SH-SY5Y (cell line): ENCODE measurements around the gene TPSG1.
"Not testable (repeated sequence)": the region's sequence is repeated elsewhere in the genome, so short reads cannot be mapped to it uniquely, and the experiment has no call there.

Experiments
- GATA2 ChIP-seq: IDR thresholded peaks from 2 replicates; pipeline ENCODE4 v1.6.1; 2011; ENCODE audit warnings: mild to moderate bottlenecking, low read depth, low read length
- GATA3 ChIP-seq: IDR thresholded peaks from 2 replicates; pipeline ENCODE4 v1.6.1; 2011; ENCODE audit warnings: low read depth, mild to moderate bottlenecking, low read length, moderate library complexity

TPSG1 gene

GRCh38 chr16:1258906-1259759 lies 34.1 kb upstream of the TPSG1 start:
- TF ChIP-seq GATA3 (no peak), GATA2 (no peak)

- TF ChIP-seq GATA3 (no peak), GATA2 (no peak)
Measured at GRCh38 chr16:1258225-1258600, 33.1 kb upstream of the TPSG1 start.

GRCh38 chr16:1257561-1258224 lies 32.6 kb upstream of the TPSG1 start:
- TF ChIP-seq GATA2 (no peak), GATA3 (no peak)

- no peak for TF ChIP-seq GATA3
- TF ChIP-seq GATA2: no peak
Measured at GRCh38 chr16:1256874-1257322, 31.8 kb upstream of the TPSG1 start.

- not testable (repeated sequence) for TF ChIP-seq GATA3, GATA2
Measured at GRCh38 chr16:1255276-1256122, 30.4 kb upstream of the TPSG1 start, which contains the start of gene TPSD1. TPSD1 (plus strand) TSS chr16:1256069; CDS start chr16:1256281, 212 bp downstream.

- no peak for TF ChIP-seq GATA2
- TF ChIP-seq GATA3: no peak
Measured at GRCh38 chr16:1245452-1246020, 20.5 kb upstream of the TPSG1 start.

GRCh38 chr16:1244881-1245280 lies 19.8 kb upstream of the TPSG1 start:
- TF ChIP-seq GATA2 (no peak), GATA3 (no peak)

- TF ChIP-seq GATA2, GATA3: not testable (repeated sequence)
Measured at GRCh38 chr16:1240436-1240835, 15.4 kb upstream of the TPSG1 start, which contains the start of gene TPSAB1. TPSAB1 (plus strand) TSS chr16:1240705; CDS start chr16:1240939, 234 bp downstream.

- no peak for TF ChIP-seq GATA3
- no peak for TF ChIP-seq GATA2
Measured at GRCh38 chr16:1237990-1238389, 12.9 kb upstream of the TPSG1 start.

GRCh38 chr16:1230084-1230470 lies 5.0 kb upstream of the TPSG1 start, which contains the start of gene TPSB2:
TPSB2 (minus strand) TSS chr16:1230184; CDS start chr16:1229951, 233 bp downstream.
- not testable (repeated sequence) for TF ChIP-seq GATA3, GATA2

GRCh38 chr16:1224558-1224957 lies 510 bp downstream of the TPSG1 start:
- TF ChIP-seq GATA2 (no peak), GATA3 (no peak)

GRCh38 chr16:1223355-1224214 lies 1.5 kb downstream of the TPSG1 start:
- no peak for TF ChIP-seq GATA3
- TF ChIP-seq GATA2: no peak

GRCh38 chr16:1222553-1223354 lies 2.3 kb downstream of the TPSG1 start:
- no peak for TF ChIP-seq GATA2
- TF ChIP-seq GATA3: no peak
